Brain pericyte (primary cell): ENCODE results near the gene VCAN.

Experiments used
- DNase-seq: peaks from one replicate; pipeline ENCODE4 v3.0.0-alpha.2; 2012; ENCODE audit warnings: low read depth, low spot score

Gene VCAN

GRCh38 chr5:83530193-83530592 is 58.6 kb downstream of the VCAN start:
- DNase-seq, result no peak

- no peak for DNase-seq
Measured at GRCh38 chr5:83531661-83532060, 60.1 kb downstream of the VCAN start.

GRCh38 chr5:83538786-83539462 is 67.4 kb downstream of the VCAN start:
- DNase-seq, result no peak

- no peak for DNase-seq
Measured at GRCh38 chr5:83539463-83539790, 67.9 kb downstream of the VCAN start.

GRCh38 chr5:83540105-83540504 is 68.6 kb downstream of the VCAN start:
- no peak for DNase-seq

GRCh38 chr5:83540783-83541182 is 69.2 kb downstream of the VCAN start:
- no peak for DNase-seq

- no peak for DNase-seq
Measured at GRCh38 chr5:83542839-83543238, 71.3 kb downstream of the VCAN start.

- no peak for DNase-seq
Measured at GRCh38 chr5:83543898-83544297, 72.4 kb downstream of the VCAN start.

GRCh38 chr5:83547161-83547560 is 75.6 kb downstream of the VCAN start:
- DNase-seq, result no peak

GRCh38 chr5:83547889-83548288 is 76.3 kb downstream of the VCAN start:
- DNase-seq, result no peak

GRCh38 chr5:83548581-83548980 is 77.0 kb downstream of the VCAN start:
- no peak for DNase-seq

- no peak for DNase-seq
Measured at GRCh38 chr5:83549076-83549475, 77.5 kb downstream of the VCAN start.

- no peak for DNase-seq
Measured at GRCh38 chr5:83549674-83550073, 78.1 kb downstream of the VCAN start.

GRCh38 chr5:83551821-83552220 is 80.3 kb downstream of the VCAN start:
- no peak for DNase-seq

GRCh38 chr5:83552275-83552674 is 80.7 kb downstream of the VCAN start:
- no peak for DNase-seq

- no peak for DNase-seq
Measured at GRCh38 chr5:83553000-83553486, 81.5 kb downstream of the VCAN start.

GRCh38 chr5:83554133-83554532 is 82.6 kb downstream of the VCAN start:
- DNase-seq, result no peak

- DNase-seq, result no peak
Measured at GRCh38 chr5:83554686-83555085, 83.1 kb downstream of the VCAN start.

GRCh38 chr5:83555263-83555662 is 83.7 kb downstream of the VCAN start:
- DNase-seq, result no peak

GRCh38 chr5:83556190-83556589 is 84.6 kb downstream of the VCAN start:
- DNase-seq, result no peak

GRCh38 chr5:83559118-83559785 is 87.7 kb downstream of the VCAN start:
- DNase-seq, result no peak

- no peak for DNase-seq
Measured at GRCh38 chr5:83562071-83562606, 90.6 kb downstream of the VCAN start.
